HG03066 (cell line): Measurements from ENCODE around the gene PXYLP1.

Experiments used
- ATAC-seq: cut with Tn5 transposase; IDR thresholded peaks from one replicate; pipeline ENCODE4 v1.9.1; 2021; ENCODE audit warnings: low read depth; ENCODE audit not compliant: unreplicated experiment

PXYLP1 gene

DNA sequence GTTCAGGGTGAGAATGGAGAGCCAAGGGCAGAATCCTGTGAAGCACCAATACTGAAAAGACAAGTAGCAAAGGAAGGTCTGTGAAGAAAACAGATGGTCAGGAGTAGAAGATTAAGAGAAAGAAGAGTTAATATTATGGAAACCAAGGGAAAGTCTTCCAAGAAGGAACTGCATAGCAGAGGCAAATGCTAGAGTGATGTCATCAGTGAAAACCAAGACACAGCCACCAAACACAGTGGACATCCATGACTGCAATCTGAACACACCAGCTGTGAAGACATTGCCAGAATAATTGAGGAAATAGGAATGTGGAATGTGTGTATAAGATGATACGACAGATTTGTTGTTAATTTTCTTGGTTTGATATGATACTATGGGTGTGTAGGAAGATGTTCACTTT lies 109.9 kb downstream of the PXYLP1 start:
- no peak for ATAC-seq

DNA sequence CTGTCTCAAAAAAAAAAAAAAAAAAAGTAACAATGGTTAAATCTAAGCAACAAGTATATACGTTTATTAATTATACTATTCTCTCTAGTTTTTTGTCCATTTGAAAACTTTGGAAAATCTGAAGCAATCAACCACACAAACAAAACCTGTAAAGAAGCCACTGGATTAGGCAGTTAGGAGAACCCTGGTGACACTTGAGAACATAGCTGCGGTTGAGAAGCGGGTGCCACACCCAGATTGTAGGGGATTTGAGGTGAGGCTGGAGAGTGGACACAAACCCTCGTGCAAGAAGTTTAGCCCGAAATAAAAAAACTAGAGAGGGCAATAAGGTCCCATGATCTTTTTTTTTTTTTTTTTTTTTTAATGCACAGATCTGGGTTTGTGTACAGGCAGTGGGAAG lies 110.8 kb downstream of the PXYLP1 start:
- ATAC-seq: no peak

DNA sequence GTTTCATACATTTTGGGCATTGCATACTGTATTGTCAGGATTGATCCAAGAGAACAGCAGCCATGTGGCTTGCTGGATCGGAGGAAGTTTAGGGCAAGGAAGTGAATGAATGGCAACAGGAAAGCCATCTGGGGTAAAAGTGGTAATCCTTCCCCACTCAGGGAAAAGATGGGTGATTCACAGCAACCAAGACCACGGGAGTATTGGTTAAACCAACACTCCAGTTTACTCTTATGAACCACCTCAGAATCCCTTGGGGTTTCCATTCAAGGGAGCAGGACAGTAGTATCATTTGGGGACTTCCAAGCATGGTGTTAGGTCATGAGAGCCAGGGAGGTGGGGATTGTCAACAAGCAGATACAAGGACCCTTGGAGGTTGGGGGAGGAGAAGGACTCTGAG lies 111.5 kb downstream of the PXYLP1 start:
- ATAC-seq: no peak

DNA sequence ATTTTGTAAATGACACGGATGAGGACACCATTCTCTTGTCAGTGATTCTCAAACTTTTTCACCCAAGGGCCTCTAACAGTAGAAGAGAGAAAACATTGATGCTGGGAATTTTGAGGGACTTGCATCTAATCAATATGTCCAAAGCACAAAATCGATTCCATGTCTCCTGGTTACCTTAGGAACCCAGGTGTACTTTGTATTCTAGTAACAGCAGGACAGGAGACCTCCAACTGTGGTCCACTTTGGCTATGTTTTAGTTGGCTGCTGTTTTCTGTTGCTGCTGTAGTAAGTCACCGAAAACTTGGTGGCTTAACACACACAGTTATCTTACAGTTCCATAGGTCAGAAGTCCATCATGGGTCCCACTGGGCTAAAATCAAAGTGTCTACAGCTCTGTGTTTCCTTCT lies 112.2 kb downstream of the PXYLP1 start:
- no peak for ATAC-seq
